GM23338 (cell line): Measurements from ENCODE around the gene HECTD3. TPM values are rescaled to one million over a fixed set of nuclear protein-coding genes. Genes with fewer than 3 reads are reported as not detected.
A peak's percentile ranks its signal among the peaks of the same experiment; 100 is the strongest.

Experiments
- ATAC-seq: fragments of 200-7000 bp; cut with Tn5 transposase; 3 replicates; pipeline ENCODE4 v1.9.1; 2020
- DNase-seq: peaks from one replicate; pipeline ENCODE4 v3.0.0-alpha.2; 2015; ENCODE audit warnings: low spot score
- H2AFZ ChIP-seq: fragments of 200-600 bp; sonication (generic); 2 replicates; pipeline ENCODE4 v1.8.0; 2016; ENCODE audit warnings: antibody characterized with exemption, mild to moderate bottlenecking, moderate library complexity
- H3F3A ChIP-seq: fragments of 200-600 bp; sonication (generic); replicated peaks from 2 replicates; pipeline ENCODE4 v1.8.0; 2017; ENCODE audit warnings: antibody characterized with exemption, mixed run types, low read depth
- H3K27ac ChIP-seq: fragments of 200-600 bp; sonication (generic); 2 replicates; pipeline ENCODE4 v1.6.1; 2016; ENCODE audit warnings: low read depth
- H3K27me3 ChIP-seq: fragments of 200-600 bp; sonication (generic); 2 replicates; pipeline ENCODE4 v1.8.0; 2016; ENCODE audit warnings: mild to moderate bottlenecking, mixed run types, moderate library complexity; ENCODE audit not compliant: insufficient read depth
- H3K36me3 ChIP-seq: fragments of 200-600 bp; sonication (generic); 2 replicates; pipeline ENCODE4 v1.8.0; 2016; ENCODE audit warnings: mild to moderate bottlenecking; ENCODE audit not compliant: insufficient read depth
- H3K4me1 ChIP-seq: fragments of 200-600 bp; sonication (generic); 2 replicates; pipeline ENCODE4 v1.8.0; 2016; ENCODE audit warnings: mild to moderate bottlenecking, moderate library complexity; ENCODE audit not compliant: insufficient read depth
- H3K4me2 ChIP-seq: fragments of 200-600 bp; sonication (generic); 2 replicates; pipeline ENCODE4 v1.7.1; 2017; ENCODE audit warnings: mixed run types
- H3K4me3 ChIP-seq: fragments of 200-600 bp; sonication (generic); 2 replicates; pipeline ENCODE4 v1.6.1; 2016; ENCODE audit warnings: mixed run types
- H3K79me2 ChIP-seq: fragments of 200-600 bp; sonication (generic); replicated peaks from 2 replicates; pipeline ENCODE4 v1.8.0; 2017; ENCODE audit warnings: mild to moderate bottlenecking; ENCODE audit not compliant: insufficient read depth
- H3K9me2 ChIP-seq: fragments of 200-600 bp; sonication (generic); 2 replicates; pipeline ENCODE4 v1.8.0; 2017; ENCODE audit not compliant: insufficient read depth
- H4K20me1 ChIP-seq: fragments of 200-600 bp; sonication (generic); replicated peaks from 2 replicates; pipeline ENCODE4 v1.8.0; 2017; ENCODE audit warnings: mild to moderate bottlenecking; ENCODE audit not compliant: insufficient read depth
- H3K27ac Mint-ChIP-seq: 2 replicates; pipeline ENCODE4 v1.8.0; 2020; ENCODE audit warnings: inconsistent platforms, mild to moderate bottlenecking, moderate library complexity, mixed read lengths
- H3K27me3 Mint-ChIP-seq: 3 replicates; pipeline ENCODE4 v1.8.0; 2022; ENCODE audit warnings: low read depth, mild to moderate bottlenecking, moderate library complexity, mixed read lengths, inconsistent platforms; ENCODE audit not compliant: insufficient read depth, poor library complexity
- H3K36me3 Mint-ChIP-seq: 3 replicates; pipeline ENCODE4 v1.8.0; 2021; ENCODE audit warnings: low read depth, mild to moderate bottlenecking, inconsistent platforms, moderate library complexity, mixed read lengths
- H3K4me1 Mint-ChIP-seq: 3 replicates; pipeline ENCODE4 v1.8.0; 2020; ENCODE audit warnings: mild to moderate bottlenecking, inconsistent platforms, mixed read lengths
- H3K4me3 Mint-ChIP-seq: 3 replicates; pipeline ENCODE4 v1.8.0; 2021; ENCODE audit warnings: moderate library complexity, mild to moderate bottlenecking, inconsistent platforms, mixed read lengths
- H3K9me3 Mint-ChIP-seq: 3 replicates; pipeline ENCODE4 v1.8.0; 2020; ENCODE audit warnings: moderate library complexity, mild to moderate bottlenecking, inconsistent platforms, mixed read lengths
- CREB1 ChIP-seq: fragments of 250-450 bp; sonication (Bioruptor Pico); IDR thresholded peaks from 2 replicates; pipeline ENCODE4 v1.5.0; 2020; ENCODE audit warnings: low read depth, mild to moderate bottlenecking, moderate library complexity
- CTCF ChIP-seq, 2 experiments: fragments of 200-600 bp in 1 of 2; sonication (generic) in 1 of 2; conservative IDR thresholded peaks; 2 replicates each; pipeline versions ENCODE4 v1.5.1 to v1.6.1; 2016 to 2017; ENCODE audit warnings: antibody characterized with exemption in 2 of 2, low read depth in 2 of 2, mild to moderate bottlenecking in 2 of 2, moderate library complexity in 1 of 2
- EZH2 ChIP-seq: fragments of 200-600 bp; sonication (generic); IDR thresholded peaks from one replicate; pipeline ENCODE4 v1.8.0; 2017; ENCODE audit warnings: antibody characterized with exemption, mild to moderate bottlenecking, low read depth; ENCODE audit not compliant: unreplicated experiment
- EZH2phosphoT487 ChIP-seq: fragments of 200-600 bp; sonication (generic); IDR thresholded peaks from one replicate; pipeline ENCODE4 v1.8.1; 2018; ENCODE audit warnings: antibody characterized with exemption; ENCODE audit not compliant: unreplicated experiment
- POLR2AphosphoS5 ChIP-seq: IDR thresholded peaks from 2 replicates; pipeline ENCODE4 v1.6.1; 2016; ENCODE audit warnings: antibody characterized with exemption, low read depth
- REST ChIP-seq: IDR thresholded peaks from one replicate; pipeline ENCODE4 v1.6.1; 2018; ENCODE audit warnings: antibody characterized with exemption; ENCODE audit not compliant: unreplicated experiment
- STAT1 ChIP-seq: IDR thresholded peaks from one replicate; pipeline ENCODE4 v1.6.1; 2016; ENCODE audit warnings: antibody characterized with exemption; ENCODE audit not compliant: unreplicated experiment
- ZNF114 ChIP-seq: fragments of 250-450 bp; sonication (Bioruptor Pico); IDR thresholded peaks from 2 replicates; pipeline ENCODE4 v1.5.0; 2020; ENCODE audit warnings: mild to moderate bottlenecking, moderate library complexity
- ZNF331 ChIP-seq: fragments of 250-450 bp; sonication (Bioruptor Pico); IDR thresholded peaks from 2 replicates; pipeline ENCODE4 v1.5.0; 2020; ENCODE audit warnings: low read depth, mild to moderate bottlenecking, moderate library complexity
- polyA plus RNA-seq: library from polyadenylated mRNA; unstranded; fragments of >200 nt; fragmentation: Nextera tagmentation; extraction: Ambion mirVana; gene quantifications from 2 replicates; pipeline ENCODE4 v1.2.1, GENCODE V29; 2016
- total RNA-seq: library from RNA; depleted of rRNA; stranded (reverse); fragments of >200 nt; shearing (Covaris generic); gene quantifications from 2 replicates; pipeline ENCODE4 v1.2.3, GENCODE V29; 2014

Gene HECTD3
- total and polyA plus RNA-seq, 2 experiments from 2014 or later = 13.1 to 31.4 TPM

GRCh38 chr1:45009956-45010854 lies 919 bp downstream of the HECTD3 start (continued):
- no peak for TF ChIP-seq REST

DNA sequence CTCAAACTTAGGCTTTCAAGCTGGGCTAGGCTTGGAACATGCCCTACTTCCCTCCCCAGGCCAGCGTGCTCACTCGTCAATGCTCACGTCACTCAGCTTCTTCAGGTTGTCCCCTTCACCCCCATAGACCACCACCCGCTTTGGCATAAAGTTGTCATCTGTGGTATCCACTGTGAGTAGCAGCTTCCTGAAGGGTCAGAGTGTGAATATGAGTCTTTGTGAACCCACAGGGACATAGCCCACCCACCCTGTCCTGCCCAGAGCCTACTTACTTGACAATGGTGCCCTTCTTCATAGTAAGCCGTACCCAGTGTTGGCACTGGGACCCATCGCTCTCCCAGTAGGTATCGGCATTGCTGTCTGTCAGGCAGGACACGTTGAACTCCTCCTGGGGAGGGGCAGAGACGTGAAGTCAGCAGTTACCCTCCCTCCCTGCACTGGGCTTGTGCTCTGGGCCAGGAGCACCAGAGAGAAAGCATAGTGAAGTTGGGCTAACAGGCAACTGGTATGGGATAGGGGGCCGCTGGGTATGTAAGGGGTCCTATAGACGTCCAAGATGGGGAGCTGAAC lies 1.7 kb downstream of the HECTD3 start:
- 0 out of 2 replicates have a peak overlapping the region, but pooled peaks have one; percentile 89 for H3K4me3 ChIP-seq
- no peaks in the 10 kb centered on the region for H3K27me3 ChIP-seq
- no peaks in the 10 kb centered on the region for H4K20me1 ChIP-seq
- H3K27ac Mint-ChIP-seq = no peak overlapping the region
- H3K9me2 ChIP-seq = no peaks in the 10 kb centered on the region
- no peaks in the 10 kb centered on the region for H3K36me3 ChIP-seq
- peaks cover 15% of the 10 kb centered on the region for H3K27me3 Mint-ChIP-seq
- H3K9me3 Mint-ChIP-seq = no peaks in the 10 kb centered on the region
- no peak overlapping the region for H3K27ac ChIP-seq
- H2AFZ ChIP-seq = no peak overlapping the region
- peaks cover 12% of the 10 kb centered on the region for H3K79me2 ChIP-seq
- peaks cover 21% of the 10 kb centered on the region for H3K36me3 Mint-ChIP-seq
- peaks cover 22% of the 10 kb centered on the region for H3K4me1 Mint-ChIP-seq
- no peaks in the 10 kb centered on the region for H3F3A ChIP-seq
- peaks cover 12% of the 10 kb centered on the region for H3K4me1 ChIP-seq
- peak overlapping the region; percentile 75 for H3K4me3 Mint-ChIP-seq
- H3K4me2 ChIP-seq = no peak overlapping the region
- ATAC-seq (no peak), DNase-seq (no peak)
- TF ChIP-seq CTCF (conservative IDR thresholded peaks at IDR 0.05; ENCODE audit: low read depth in 2 of 2) (no peak), STAT1 (no peak), ZNF114 (CRISPR knock-in tag) (no peak), EZH2 (no peak), ZNF331 (CRISPR knock-in tag) (no peak), EZH2phosphoT487 (no peak), POLR2AphosphoS5 (no peak), CREB1 (CRISPR knock-in tag) (no peak), REST (no peak)
